Fibroblast of villous mesenchyme (primary cell): Measurements from ENCODE around the gene SKI. TPM values are rescaled to one million over a fixed set of nuclear protein-coding genes. Genes with fewer than 3 reads are reported as not detected.

ENCODE experiments used
- DNase-seq: peaks from one replicate; pipeline ENCODE4 v3.0.0-alpha.2; 2010; ENCODE audit warnings: low read depth
- H3K4me3 ChIP-seq: 2 replicates; pipeline ENCODE4 v1.5.1; 2011; ENCODE audit warnings: low read depth, mild to moderate bottlenecking, low read length
- CTCF ChIP-seq: IDR thresholded peaks from 2 replicates; pipeline ENCODE4 v1.5.1; 2012; ENCODE audit warnings: low read depth, mild to moderate bottlenecking, low read length; ENCODE audit not compliant: insufficient read depth
- total RNA-seq: library from RNA; depleted of rRNA; stranded (reverse); fragments of >200 nt; gene quantifications from 2 replicates; pipeline ENCODE4 v1.2.3, GENCODE V29; 2012

Gene SKI
- total RNA-seq, 1 donor, result 26.8 TPM

DNA sequence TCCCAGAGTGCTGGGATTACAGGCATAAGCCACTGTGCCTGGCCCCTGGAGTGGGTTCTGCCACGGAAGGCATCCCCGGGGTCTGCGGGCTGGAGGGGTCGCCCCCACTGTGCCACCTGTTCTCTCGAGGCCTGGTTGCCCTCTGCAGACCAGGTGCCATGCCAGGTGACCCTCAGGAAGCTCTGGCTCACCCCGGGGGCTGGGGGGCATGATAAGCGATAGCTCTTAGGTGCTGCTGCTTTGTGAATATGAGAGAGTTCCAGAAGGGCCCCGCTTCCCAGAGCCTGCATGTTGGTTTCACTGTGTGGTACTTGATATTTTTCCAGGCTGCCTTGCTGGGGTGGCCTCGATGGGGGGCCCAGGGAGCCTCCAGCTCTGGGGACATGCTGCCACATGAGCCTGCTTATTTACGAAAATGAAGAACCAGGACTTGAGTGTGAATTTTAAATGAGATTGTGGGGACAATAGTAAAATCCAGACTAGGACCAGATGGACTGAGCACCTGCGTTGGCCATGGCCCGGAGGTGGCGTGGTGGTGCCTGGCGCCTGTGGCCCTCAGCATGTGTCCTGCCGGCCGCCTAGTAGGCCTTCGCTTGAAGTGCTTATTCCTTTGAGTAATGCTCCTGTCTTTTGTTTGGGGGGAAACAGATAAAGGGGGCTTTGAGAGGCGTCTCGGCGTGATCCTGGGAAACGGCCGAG lies 7.3 kb downstream of the SKI start:
- TF ChIP-seq CTCF, result no peak
- no peak overlapping the region for H3K4me3 ChIP-seq
- DNase-seq, result no peak

- no peak for DNase-seq
- no peak for TF ChIP-seq CTCF
- H3K4me3 ChIP-seq, result no peak overlapping the region
Measured at GRCh38 chr1:2236695-2237677, 8.9 kb downstream of the SKI start.

GRCh38 chr1:2237773-2238172 lies 9.7 kb downstream of the SKI start:
- H3K4me3 ChIP-seq, result no peak overlapping the region
- DNase-seq, result peak; percentile 49
- TF ChIP-seq CTCF, result peak; percentile 41

DNA sequence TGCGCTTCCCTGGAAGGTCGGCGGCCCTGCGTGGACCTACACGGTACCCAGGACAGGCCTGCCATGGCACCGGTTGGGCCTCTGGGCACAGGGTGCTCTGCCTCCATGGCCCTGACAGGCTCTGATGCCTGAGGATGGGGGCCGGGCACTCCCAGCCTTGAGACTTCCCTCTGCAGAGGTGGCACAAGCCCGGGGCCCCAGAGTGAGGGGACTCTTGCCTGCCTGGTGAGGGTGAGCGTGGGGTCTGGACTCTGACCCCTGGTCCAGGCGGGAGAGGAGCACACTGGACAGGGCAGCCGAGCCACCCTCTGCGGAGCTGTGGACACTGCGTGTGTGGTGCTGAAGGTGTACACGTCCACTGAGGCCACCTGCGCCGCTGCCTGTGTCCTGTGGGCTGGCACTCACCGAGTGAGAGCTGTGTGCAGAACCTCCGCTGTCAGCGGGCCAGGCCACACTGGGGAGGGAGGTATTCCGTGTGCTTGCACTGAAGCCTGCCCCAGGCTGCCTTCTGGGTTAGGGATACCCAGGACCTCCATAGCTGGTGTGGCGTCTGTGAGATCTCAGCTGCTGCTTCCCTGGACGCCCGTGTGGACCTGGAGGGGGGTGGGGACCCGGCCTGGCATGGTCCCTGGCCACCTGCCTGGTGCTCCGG lies 10.4 kb downstream of the SKI start:
- no peak for TF ChIP-seq CTCF
- DNase-seq, result no peak
- H3K4me3 ChIP-seq, result no peak overlapping the region

- no peak overlapping the region for H3K4me3 ChIP-seq
- DNase-seq, result no peak
- no peak for TF ChIP-seq CTCF
Measured at GRCh38 chr1:2239013-2239370, 10.9 kb downstream of the SKI start.

DNA sequence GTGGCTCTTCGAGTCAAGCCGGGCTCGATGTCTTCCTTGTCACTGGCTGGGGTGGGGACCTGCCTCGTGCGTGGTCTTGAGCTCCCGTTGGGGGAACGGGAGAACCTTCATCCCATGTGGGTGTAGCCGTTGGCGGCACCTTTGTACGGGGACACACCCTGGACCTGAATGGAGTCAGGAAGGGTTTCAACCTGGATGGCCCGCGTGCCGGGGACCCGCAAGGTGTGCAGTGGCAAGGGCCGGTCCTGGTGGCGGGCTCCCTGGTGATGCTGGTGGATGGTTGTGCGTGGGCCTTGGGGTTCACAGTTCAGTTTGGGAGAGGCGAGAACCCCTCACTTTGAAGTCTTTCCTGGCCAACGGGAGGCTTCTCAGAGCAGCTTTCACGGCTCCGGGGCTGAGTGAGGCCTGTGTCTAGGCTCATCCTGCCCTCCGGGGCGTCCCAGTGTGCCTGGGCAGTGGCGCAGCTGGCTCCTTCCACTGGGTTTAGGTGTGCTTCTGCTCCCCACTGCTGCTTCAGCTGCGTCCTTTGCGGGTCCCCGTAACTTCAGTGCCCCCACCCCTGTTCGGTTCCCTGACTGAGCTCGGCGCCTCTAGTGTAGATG lies 11.4 kb downstream of the SKI start:
- no peak overlapping the region for H3K4me3 ChIP-seq
- no peak for DNase-seq
- TF ChIP-seq CTCF, result no peak
